Measurements from ENCODE around the gene SLC23A2. TPM values are rescaled to one million over a fixed set of nuclear protein-coding genes. Genes with fewer than 3 reads are reported as not detected.
"Not testable (repeated sequence)": the region's sequence is repeated elsewhere in the genome, so short reads cannot be mapped to it uniquely, and the experiment has no call there.

Gene SLC23A2
- total and polyA plus RNA-seq, 2 experiments from 2014 or later: 5.9 to 9.6 TPM

GRCh38 chr20:5030348-5031205, 29.3 kb upstream of the SLC23A2 start:
- Histone ChIP-seq H3K36me3 (ENCODE audit: low read depth) (no peaks in the 10 kb centered on the region), H3F3A (ENCODE audit: insufficient read depth) (no peaks in the 10 kb centered on the region), H3K9me2 (ENCODE audit: insufficient read depth) (no peaks in the 10 kb centered on the region), H2AFZ (no peak overlapping the region), H3K27ac (no peak overlapping the region), H4K20me1 (ENCODE audit: insufficient read depth) (no peaks in the 10 kb centered on the region), H3K4me2 (ENCODE audit: unreplicated experiment) (no peak overlapping the region), H3K9ac (no peak overlapping the region), H3K9me3 (ENCODE audit: low read depth) (no peaks in the 10 kb centered on the region), H3K27me3 (replicated peaks; ENCODE audit: insufficient read depth) (no peaks in the 10 kb centered on the region), H3K4me1 (ENCODE audit: insufficient read depth) (no peaks in the 10 kb centered on the region), H3K79me2 (ENCODE audit: insufficient read depth) (no peaks in the 10 kb centered on the region), H3K4me3 (no peak overlapping the region)
- in situ Hi-C loops (cut with MboI): no loop called here
- no peak for TF ChIP-seq EZH2phosphoT487 (IDR thresholded peaks at IDR 0.05; ENCODE audit: insufficient read depth, low read depth)
- TF ChIP-seq EZH2 (IDR thresholded peaks at IDR 0.05; ENCODE audit: insufficient read depth, poor library complexity, severe bottlenecking): no peak
- WGBS, 2 experiments (ENCODE audit: low coverage in 1 of 2, low lambda C conversion rate in 2 of 2, missing lambda C conversion rate in 2 of 2): 82 to 87% methylated on average over 10 of the region's 10 CpGs
- no peak for DNase-seq

GRCh38 chr20:5028258-5029059, 27.1 kb upstream of the SLC23A2 start:
- H3K4me1 ChIP-seq (ENCODE audit: insufficient read depth); H3K27ac ChIP-seq; H3K79me2 ChIP-seq (ENCODE audit: insufficient read depth); H3K9ac ChIP-seq; H3K4me2 ChIP-seq (ENCODE audit: unreplicated experiment); H3K36me3 ChIP-seq (ENCODE audit: low read depth); H2AFZ ChIP-seq; H3K9me2 ChIP-seq (ENCODE audit: insufficient read depth); H3F3A ChIP-seq (ENCODE audit: insufficient read depth); in situ Hi-C loops (cut with MboI); H3K4me3 ChIP-seq; DNase-seq; H3K27me3 ChIP-seq (replicated peaks; ENCODE audit: insufficient read depth); H4K20me1 ChIP-seq (ENCODE audit: insufficient read depth); H3K9me3 ChIP-seq (ENCODE audit: low read depth): not testable (repeated sequence)
- WGBS, 2 experiments (ENCODE audit: low coverage in 1 of 2, low lambda C conversion rate in 2 of 2, missing lambda C conversion rate in 2 of 2): 94 to 98% methylated on average over 4 of the region's 4 CpGs

DNA sequence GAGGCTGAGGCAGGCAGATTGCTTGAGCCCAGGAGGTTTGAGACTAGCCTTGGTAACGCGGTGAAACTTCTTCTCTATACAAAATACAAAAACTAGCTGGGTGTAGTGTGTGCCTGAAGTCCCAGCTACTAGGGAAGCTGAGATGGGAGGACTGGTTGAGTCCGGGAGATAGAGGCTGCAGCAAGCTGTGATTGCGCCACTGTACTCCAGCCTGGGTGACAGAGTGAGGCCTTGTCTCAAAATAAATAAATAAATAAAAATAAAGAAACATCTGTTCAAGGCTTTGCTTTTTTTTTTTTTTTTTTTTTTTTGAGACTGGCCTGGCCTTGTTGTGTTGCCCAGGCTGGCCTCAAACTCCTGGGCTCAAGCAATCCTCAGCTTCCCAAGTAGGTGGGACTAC, 23.7 kb upstream of the SLC23A2 start:
- in situ Hi-C loops (cut with MboI): no loop called here
- H3K9me3 ChIP-seq (ENCODE audit: low read depth): no peaks in the 10 kb centered on the region
- no peak overlapping the region for H3K4me3 ChIP-seq
- H3K36me3 ChIP-seq (ENCODE audit: low read depth): no peaks in the 10 kb centered on the region
- no peaks in the 10 kb centered on the region for H3K27me3 ChIP-seq (replicated peaks; ENCODE audit: insufficient read depth)
- no peak for TF ChIP-seq EZH2phosphoT487 (IDR thresholded peaks at IDR 0.05; ENCODE audit: insufficient read depth, low read depth)
- TF ChIP-seq EZH2 (IDR thresholded peaks at IDR 0.05; ENCODE audit: insufficient read depth, poor library complexity, severe bottlenecking): no peak
- H3K9me2 ChIP-seq (ENCODE audit: insufficient read depth): no peaks in the 10 kb centered on the region
- no peaks in the 10 kb centered on the region for H3F3A ChIP-seq (ENCODE audit: insufficient read depth)
- H3K79me2 ChIP-seq (ENCODE audit: insufficient read depth): no peaks in the 10 kb centered on the region
- H3K27ac ChIP-seq: no peak overlapping the region
- 89 to 94% methylated on average over 4 of the region's 4 CpGs for WGBS, 2 experiments (ENCODE audit: low coverage in 1 of 2, low lambda C conversion rate in 2 of 2, missing lambda C conversion rate in 2 of 2)
- H3K4me2 ChIP-seq (ENCODE audit: unreplicated experiment): no peak overlapping the region
- no peaks in the 10 kb centered on the region for H3K4me1 ChIP-seq (ENCODE audit: insufficient read depth)
- no peak for DNase-seq
- no peak overlapping the region for H3K9ac ChIP-seq
- H4K20me1 ChIP-seq (ENCODE audit: insufficient read depth): no peaks in the 10 kb centered on the region
- H2AFZ ChIP-seq: no peak overlapping the region

DNA sequence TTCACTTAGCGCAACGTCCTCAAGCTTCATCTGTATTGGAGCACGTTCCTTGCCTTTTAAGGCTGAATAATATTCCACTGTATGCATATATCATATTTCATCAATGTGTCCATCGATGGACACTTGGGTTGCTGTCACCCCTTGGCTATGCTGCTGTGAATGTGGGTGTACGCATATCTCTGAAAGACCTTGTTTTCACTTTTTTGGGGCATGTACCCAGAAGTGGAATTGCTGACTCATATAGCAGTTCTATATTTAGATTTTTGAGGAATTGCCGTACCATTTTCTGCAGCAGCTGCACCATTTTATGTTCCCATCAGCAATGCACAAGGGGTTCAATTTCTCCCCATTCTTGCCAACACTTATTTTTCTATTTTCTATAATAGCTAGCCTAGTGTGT, 22.8 kb upstream of the SLC23A2 start:
- DNase-seq: peak; percentile 24
- Histone ChIP-seq H2AFZ (no peak overlapping the region), H3K4me1 (ENCODE audit: insufficient read depth) (no peaks in the 10 kb centered on the region), H3K36me3 (ENCODE audit: low read depth) (no peaks in the 10 kb centered on the region), H3K4me3 (no peak overlapping the region), H3K79me2 (ENCODE audit: insufficient read depth) (no peaks in the 10 kb centered on the region), H3F3A (ENCODE audit: insufficient read depth) (no peaks in the 10 kb centered on the region), H3K9ac (no peak overlapping the region), H4K20me1 (ENCODE audit: insufficient read depth) (no peaks in the 10 kb centered on the region), H3K9me2 (ENCODE audit: insufficient read depth) (no peaks in the 10 kb centered on the region), H3K27me3 (replicated peaks; ENCODE audit: insufficient read depth) (no peaks in the 10 kb centered on the region), H3K9me3 (ENCODE audit: low read depth) (no peaks in the 10 kb centered on the region), H3K4me2 (ENCODE audit: unreplicated experiment) (no peak overlapping the region), H3K27ac (no peak overlapping the region)
- TF ChIP-seq EZH2phosphoT487 (IDR thresholded peaks at IDR 0.05; ENCODE audit: insufficient read depth, low read depth) (no peak), EZH2 (IDR thresholded peaks at IDR 0.05; ENCODE audit: insufficient read depth, poor library complexity, severe bottlenecking) (no peak)
- in situ Hi-C loops (cut with MboI): no loop called here
- WGBS, 2 experiments (ENCODE audit: low coverage in 1 of 2, low lambda C conversion rate in 2 of 2, missing lambda C conversion rate in 2 of 2): 61 to 67% methylated on average over 6 of the region's 6 CpGs

GRCh38 chr20:5023171-5023570, 21.9 kb upstream of the SLC23A2 start:
- H3K9me3 ChIP-seq (ENCODE audit: low read depth); H3K4me3 ChIP-seq; in situ Hi-C loops (cut with MboI); H3K9me2 ChIP-seq (ENCODE audit: insufficient read depth); H3K79me2 ChIP-seq (ENCODE audit: insufficient read depth); H3K27ac ChIP-seq; H2AFZ ChIP-seq; H3K9ac ChIP-seq; H3F3A ChIP-seq (ENCODE audit: insufficient read depth); H3K4me1 ChIP-seq (ENCODE audit: insufficient read depth); H3K4me2 ChIP-seq (ENCODE audit: unreplicated experiment); H4K20me1 ChIP-seq (ENCODE audit: insufficient read depth); H3K27me3 ChIP-seq (replicated peaks; ENCODE audit: insufficient read depth); H3K36me3 ChIP-seq (ENCODE audit: low read depth); DNase-seq: not testable (repeated sequence)
- 96% methylated on average over 4 of the region's 4 CpGs for WGBS, 2 experiments (ENCODE audit: low coverage in 1 of 2, low lambda C conversion rate in 2 of 2, missing lambda C conversion rate in 2 of 2)
